SK-N-SH (cell line): ENCODE results near the gene MMP13. TPM values are rescaled to one million over a fixed set of nuclear protein-coding genes. Genes with fewer than 3 reads are reported as not detected.

Experiments used
- CTCF ChIA-PET: fragments of 300-600, 350-600 bp; formaldehyde crosslinking; extraction: SDS; loops from one replicate; lab custom pipeline; 2021; lab: Yijun Ruan, JAX
- POLR2A ChIA-PET: fragments of 350-600 bp; sonication (Branson Sonifier 250); formaldehyde crosslinking; extraction: SDS; loops from one replicate; lab custom pipeline; 2020; ENCODE audit warnings: antibody characterized with exemption, inconsistent platforms; lab: Yijun Ruan, JAX
- DNase-seq: peaks from one replicate; pipeline ENCODE4 v3.0.0; 2012
- H2AFZ ChIP-seq: fragments of 200-600 bp; sonication (generic); 2 replicates; pipeline ENCODE4 v1.8.1; 2016; ENCODE audit warnings: antibody characterized with exemption, mild to moderate bottlenecking, low read depth
- H3F3A ChIP-seq: fragments of 200-600 bp; sonication (generic); replicated peaks from 2 replicates; pipeline ENCODE3; 2016; ENCODE audit warnings: antibody characterized with exemption, mild to moderate bottlenecking; ENCODE audit not compliant: insufficient read depth
- H3K27ac ChIP-seq, 2 experiments: fragments of 200-500 bp in 1 of 2; fragments of 200-600 bp in 1 of 2; sonication (Bioruptor generic) in 1 of 2; sonication (generic), shearing (Covaris generic) in 1 of 2; 2 replicates each; pipeline versions ENCODE4 v1.5.1 to v1.6.1; 2014 to 2016; ENCODE audit warnings: low read depth in 2 of 2, inconsistent platforms in 1 of 2, low read length in 1 of 2, mild to moderate bottlenecking in 1 of 2, mixed read lengths in 1 of 2
- H3K27me3 ChIP-seq: fragments of 200-600 bp; sonication (generic), shearing (Covaris generic); 2 replicates; pipeline ENCODE4 v1.6.1; 2016; ENCODE audit warnings: mixed run types; ENCODE audit not compliant: insufficient read depth
- H3K36me3 ChIP-seq, 2 experiments: fragments of 200-500 bp in 1 of 2; fragments of 200-600 bp in 1 of 2; sonication (Bioruptor generic) in 1 of 2; sonication (generic) in 1 of 2; replicated peaks in 1 of 2; 2 replicates each; pipeline versions ENCODE3 to v1.5.1; 2014 to 2016; ENCODE audit warnings: low read length in 1 of 2, mild to moderate bottlenecking in 1 of 2; ENCODE audit not compliant: insufficient read depth in 2 of 2, control insufficient read depth in 1 of 2
- H3K4me1 ChIP-seq, 2 experiments: fragments of 200-500 bp in 1 of 2; fragments of 200-600 bp in 1 of 2; sonication (Bioruptor generic) in 1 of 2; sonication (generic), shearing (Covaris generic) in 1 of 2; 2 replicates each; pipeline versions ENCODE4 v1.5.1 to v1.6.1; 2014 to 2016; ENCODE audit warnings: low read depth in 1 of 2, low read length in 1 of 2, mixed run types in 1 of 2; ENCODE audit not compliant: insufficient read depth in 2 of 2, control insufficient read depth in 1 of 2
- H3K4me2 ChIP-seq: fragments of 200-600 bp; sonication (generic), shearing (Covaris generic); 2 replicates; pipeline ENCODE4 v1.6.1; 2017; ENCODE audit warnings: mixed run types
- H3K4me3 ChIP-seq, 2 experiments: fragments of 200-500 bp in 1 of 2; fragments of 200-600 bp in 1 of 2; sonication (Bioruptor generic) in 1 of 2; sonication (generic), shearing (Covaris generic) in 1 of 2; 2 replicates each; pipeline versions ENCODE4 v1.5.1 to v1.8.1; 2014 to 2016; ENCODE audit warnings: low read depth in 2 of 2, inconsistent platforms in 1 of 2, low read length in 1 of 2, mild to moderate bottlenecking in 1 of 2, mixed read lengths in 1 of 2, moderate library complexity in 1 of 2
- H3K79me2 ChIP-seq: fragments of 200-600 bp; sonication (generic); 2 replicates; pipeline ENCODE4 v1.8.1; 2017; ENCODE audit warnings: mild to moderate bottlenecking; ENCODE audit not compliant: insufficient read depth
- H3K9ac ChIP-seq: fragments of 200-600 bp; sonication (generic); 2 replicates; pipeline ENCODE4 v1.6.1; 2017; ENCODE audit warnings: mixed run types
- H3K9me2 ChIP-seq: fragments of 200-600 bp; sonication (generic); 2 replicates; pipeline ENCODE4 v1.6.1; 2017; ENCODE audit warnings: mixed run types
- H3K9me3 ChIP-seq: fragments of 200-600 bp; sonication (generic); 2 replicates; pipeline ENCODE4 v1.6.1; 2017; ENCODE audit warnings: mixed run types, mild to moderate bottlenecking, moderate library complexity
- H4K20me1 ChIP-seq: fragments of 200-600 bp; sonication (generic); 2 replicates; pipeline ENCODE4 v1.6.1; 2017; ENCODE audit warnings: mild to moderate bottlenecking, mixed run types; ENCODE audit not compliant: insufficient read depth
- EP300 ChIP-seq, 2 experiments: IDR thresholded peaks; 2 replicates each; pipeline versions ENCODE4 v1.4.0 to v1.6.1; 2012; ENCODE audit warnings: borderline replicate concordance in 1 of 2, low read depth in 1 of 2, low read length in 1 of 2
- EZH2phosphoT487 ChIP-seq: fragments of 200-600 bp; sonication (generic); IDR thresholded peaks from 2 replicates; pipeline ENCODE4 v1.6.1; 2017; ENCODE audit warnings: low read depth, mixed run types, mild to moderate bottlenecking, antibody characterized with exemption, moderate library complexity, borderline replicate concordance
- FOXJ3 ChIP-seq: sonication (generic); formaldehyde crosslinking; IDR thresholded peaks from 2 replicates; pipeline ENCODE4 v1.5.1; 2020; ENCODE audit warnings: mild to moderate bottlenecking, missing genetic modification reagents
- FOXM1 ChIP-seq: IDR thresholded peaks from 2 replicates; pipeline ENCODE4 v1.4.0; 2012; ENCODE audit warnings: low read depth, mild to moderate bottlenecking
- GATA2 ChIP-seq: sonication (generic); formaldehyde crosslinking; IDR thresholded peaks from 2 replicates; pipeline ENCODE4 v1.5.0; 2020; ENCODE audit warnings: mild to moderate bottlenecking, missing genetic modification reagents
- MXI1 ChIP-seq: IDR thresholded peaks from 2 replicates; pipeline ENCODE4 v1.6.1; 2012; ENCODE audit warnings: mild to moderate bottlenecking, low read depth, low read length, improper control_type of control experiment
- POLR2AphosphoS5 ChIP-seq: IDR thresholded peaks from 2 replicates; pipeline ENCODE4 v1.6.1; 2012; ENCODE audit warnings: low read depth, low read length
- RAD21 ChIP-seq: IDR thresholded peaks from 2 replicates; pipeline ENCODE4 v1.6.1; 2012; ENCODE audit warnings: mild to moderate bottlenecking, low read length
- RCOR1 ChIP-seq: fragments of 150-350 bp; IDR thresholded peaks from 2 replicates; pipeline ENCODE4 v1.6.1; 2017; ENCODE audit warnings: antibody characterized with exemption, low read length
- SMC3 ChIP-seq: IDR thresholded peaks from 2 replicates; pipeline ENCODE4 v1.6.1; 2012; ENCODE audit warnings: low read depth, low read length, improper control_type of control experiment
- TEAD4 ChIP-seq: IDR thresholded peaks from 2 replicates; pipeline ENCODE4 v1.4.0; 2012; ENCODE audit warnings: mild to moderate bottlenecking, borderline replicate concordance; ENCODE audit not compliant: insufficient read depth
- WGBS: methylation state at CpG from one replicate; pipeline ENCODE4 v1.1.6; 2017; ENCODE audit warnings: low lambda C conversion rate; 5-methylcytosine and 5-hydroxymethylcytosine counted together
- polyA plus RNA-seq, 3 experiments: library from polyadenylated mRNA; depleted of rRNA; stranded (reverse); fragments of >200 nt; gene quantifications; 2 replicates each; pipeline ENCODE4 v1.2.3, GENCODE V29; 2012
- small RNA-seq, 7 experiments: library from RNA; depleted of rRNA; stranded (forward); fragments of <200 nt; gene quantifications; one replicate each; pipeline ENCODE3, GENCODE V24; 2012
- TF ChIP-seq, protein P1 (sequence below): IDR thresholded peaks from 2 replicates; pipeline ENCODE4; 2012
- TF ChIP-seq, protein P2 (sequence below): IDR thresholded peaks from 2 replicates; pipeline ENCODE4 v1.4.0; 2012; ENCODE audit warnings: low read depth, borderline replicate concordance

The MMP13 gene
- polyA plus RNA-seq, 1 of the 3 experiments (the other 2 are of a cell fraction), result 0.12 TPM

DNA sequence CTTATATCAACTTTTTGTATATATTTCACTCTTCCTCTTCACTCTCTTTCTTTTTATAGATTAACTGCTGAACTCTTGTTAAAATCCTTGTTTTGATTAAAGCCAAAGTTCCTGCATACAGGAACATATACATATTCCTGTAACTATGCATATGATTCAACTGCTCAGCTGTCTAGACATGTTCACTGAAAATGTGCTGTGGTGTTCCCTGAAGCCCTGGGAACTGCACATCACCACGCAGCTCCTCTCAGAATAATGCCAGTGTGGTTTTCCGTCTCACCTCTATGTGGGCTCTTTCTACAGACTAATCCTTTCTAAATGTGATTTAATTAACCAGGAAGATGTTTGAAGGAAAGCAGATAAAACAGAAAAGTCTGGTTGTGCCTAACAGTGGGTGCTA, 55.2 kb downstream of the MMP13 start:
- Histone ChIP-seq H3K4me3 (no peak overlapping the region), H3K27me3 (no peaks in the 10 kb centered on the region), H3K27ac (no peak overlapping the region), H3K9ac (no peak overlapping the region), H3K36me3 (no peaks in the 10 kb centered on the region), H2AFZ (0 out of 2 replicates have a peak overlapping the region, but pooled peaks have one; percentile 48), H3K9me3 (no peaks in the 10 kb centered on the region), H3K79me2 (no peaks in the 10 kb centered on the region), H3K4me2 (no peak overlapping the region), H3K4me1 (no peaks in the 10 kb centered on the region), H4K20me1 (no peaks in the 10 kb centered on the region), H3K9me2 (no peaks in the 10 kb centered on the region), H3F3A (no peaks in the 10 kb centered on the region)
- TF ChIP-seq FOXM1, result no peak
- TF ChIP-seq EP300 (IDR thresholded peaks at IDR 0.05; ENCODE audit: borderline replicate concordance in 1 of 2, low read depth in 1 of 2, low read length in 1 of 2), result no peak
- no peak for TF ChIP-seq RCOR1
- no peak for TF ChIP-seq POLR2AphosphoS5
- TF ChIP-seq RAD21, result no peak
- no peak for TF ChIP-seq FOXJ3 (CRISPR knock-in tag)
- no peak for TF ChIP-seq MXI1
- no peak for TF ChIP-seq TEAD4
- TF ChIP-seq EZH2phosphoT487, result no peak
- TF ChIP-seq SMC3, result no peak
- no peak for TF ChIP-seq GATA2 (CRISPR knock-in tag)
- TF ChIP-seq, protein P1, sequence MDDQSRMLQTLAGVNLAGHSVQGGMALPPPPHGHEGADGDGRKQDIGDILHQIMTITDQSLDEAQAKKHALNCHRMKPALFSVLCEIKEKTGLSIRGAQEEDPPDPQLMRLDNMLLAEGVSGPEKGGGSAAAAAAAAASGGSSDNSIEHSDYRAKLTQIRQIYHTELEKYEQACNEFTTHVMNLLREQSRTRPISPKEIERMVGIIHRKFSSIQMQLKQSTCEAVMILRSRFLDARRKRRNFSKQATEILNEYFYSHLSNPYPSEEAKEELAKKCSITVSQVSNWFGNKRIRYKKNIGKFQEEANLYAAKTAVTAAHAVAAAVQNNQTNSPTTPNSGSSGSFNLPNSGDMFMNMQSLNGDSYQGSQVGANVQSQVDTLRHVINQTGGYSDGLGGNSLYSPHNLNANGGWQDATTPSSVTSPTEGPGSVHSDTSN, result no peak
- TF ChIP-seq, protein P2, sequence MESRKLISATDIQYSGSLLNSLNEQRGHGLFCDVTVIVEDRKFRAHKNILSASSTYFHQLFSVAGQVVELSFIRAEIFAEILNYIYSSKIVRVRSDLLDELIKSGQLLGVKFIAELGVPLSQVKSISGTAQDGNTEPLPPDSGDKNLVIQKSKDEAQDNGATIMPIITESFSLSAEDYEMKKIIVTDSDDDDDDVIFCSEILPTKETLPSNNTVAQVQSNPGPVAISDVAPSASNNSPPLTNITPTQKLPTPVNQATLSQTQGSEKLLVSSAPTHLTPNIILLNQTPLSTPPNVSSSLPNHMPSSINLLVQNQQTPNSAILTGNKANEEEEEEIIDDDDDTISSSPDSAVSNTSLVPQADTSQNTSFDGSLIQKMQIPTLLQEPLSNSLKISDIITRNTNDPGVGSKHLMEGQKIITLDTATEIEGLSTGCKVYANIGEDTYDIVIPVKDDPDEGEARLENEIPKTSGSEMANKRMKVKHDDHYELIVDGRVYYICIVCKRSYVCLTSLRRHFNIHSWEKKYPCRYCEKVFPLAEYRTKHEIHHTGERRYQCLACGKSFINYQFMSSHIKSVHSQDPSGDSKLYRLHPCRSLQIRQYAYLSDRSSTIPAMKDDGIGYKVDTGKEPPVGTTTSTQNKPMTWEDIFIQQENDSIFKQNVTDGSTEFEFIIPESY, result no peak
- no peak for DNase-seq
- WGBS, result 26% methylated on average over 2 of the region's 2 CpGs
- ChIA-PET POLR2A (no interaction called here), CTCF (interaction anchor here (1.2 kb wide), 1 partner anchor 41 kb away, joined by 3 read pairs; no protein-coding TSS in a partner anchor)

Small RNA genes lying within 50 kb of the gene (small RNA-seq; reads per million reads assigned to genes)
- gene RNU7-159P, result 0 to 0.52 (median 0) reads per million in 7 experiments

Other genes starting within 250 kb of the MMP13 start
- not detected in 2 replicates for gene MMP27, start 250.0 kb downstream of the MMP13 start, polyA plus RNA-seq (2012; rRNA removed)
- gene MMP8, start 230.8 kb downstream of the MMP13 start, polyA plus RNA-seq (2012; rRNA removed), result 0.07 TPM in 1 of 2 replicates, not detected in the other
- 1.4 and 2.2 TPM in 2 replicates for gene MMP10, start 175.1 kb downstream of the MMP13 start, polyA plus RNA-seq (2012; rRNA removed)
- 5.9 and 6.5 TPM in 2 replicates for gene MMP1, start 157.6 kb downstream of the MMP13 start, polyA plus RNA-seq (2012; rRNA removed)
- gene MMP3, start 112.1 kb downstream of the MMP13 start, polyA plus RNA-seq (2012; rRNA removed), result 39.3 and 48.4 TPM in 2 replicates
- 2.0 and 2.8 TPM in 2 replicates for gene MMP12, start 80.8 kb downstream of the MMP13 start, polyA plus RNA-seq (2012; rRNA removed)
- gene DCUN1D5, start 136.4 kb upstream of the MMP13 start, polyA plus RNA-seq (2012; rRNA removed), result 33.1 and 40.3 TPM in 2 replicates
- 15.3 and 16.5 TPM in 2 replicates for gene DYNC2H1, start 153.7 kb upstream of the MMP13 start, polyA plus RNA-seq (2012; rRNA removed)